Glomerular visceral epithelial cell (primary cell): Measurements from ENCODE around the gene MT1F.
"Not testable (repeated sequence)": the region's sequence is repeated elsewhere in the genome, so short reads cannot be mapped to it uniquely, and the experiment has no call there.

Experiments
- DNase-seq: peaks from one replicate; pipeline ENCODE4 v3.0.0-alpha.2; 2016; ENCODE audit errors: extremely low spot score

The MT1F gene

DNA sequence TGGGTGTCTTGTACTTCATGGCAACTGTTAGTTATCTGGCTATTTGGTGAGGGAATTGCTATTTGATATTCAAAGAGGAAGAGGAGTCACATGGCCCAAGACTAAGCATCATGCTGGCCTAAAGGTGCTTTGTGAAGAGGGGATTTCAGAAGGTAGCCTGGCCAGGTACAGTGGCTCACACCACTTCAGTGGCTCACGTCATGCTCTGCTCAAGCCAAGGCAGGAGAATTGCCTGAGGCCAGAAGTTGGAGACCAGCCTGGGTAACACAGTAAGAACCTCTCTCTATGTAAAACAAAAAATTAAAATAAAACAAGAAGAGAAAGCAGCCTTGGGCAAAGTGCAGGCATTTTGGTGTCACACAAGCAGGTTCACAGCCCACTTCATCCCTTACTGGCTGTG lies 12.4 kb upstream of the MT1F start:
- DNase-seq = no peak

DNA sequence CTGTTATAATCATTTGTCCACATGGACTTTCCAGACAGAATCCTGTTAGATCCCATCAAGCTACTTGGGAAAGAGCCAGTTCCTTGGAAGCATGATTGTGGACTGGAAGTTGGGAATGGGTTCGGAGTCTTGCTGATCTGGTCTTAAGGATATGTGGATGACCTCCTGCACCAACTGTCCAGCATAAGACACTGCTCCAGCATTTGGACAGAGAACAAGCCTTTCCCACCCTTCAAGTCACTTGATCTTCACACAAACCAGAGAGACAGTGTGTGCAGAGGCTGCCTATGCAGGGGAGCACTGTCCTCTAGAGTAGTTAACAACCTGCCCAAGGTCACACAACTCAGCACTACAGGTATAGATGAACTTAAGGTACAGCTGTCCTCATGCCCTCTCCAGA lies 11.9 kb upstream of the MT1F start:
- DNase-seq = no peak

DNA sequence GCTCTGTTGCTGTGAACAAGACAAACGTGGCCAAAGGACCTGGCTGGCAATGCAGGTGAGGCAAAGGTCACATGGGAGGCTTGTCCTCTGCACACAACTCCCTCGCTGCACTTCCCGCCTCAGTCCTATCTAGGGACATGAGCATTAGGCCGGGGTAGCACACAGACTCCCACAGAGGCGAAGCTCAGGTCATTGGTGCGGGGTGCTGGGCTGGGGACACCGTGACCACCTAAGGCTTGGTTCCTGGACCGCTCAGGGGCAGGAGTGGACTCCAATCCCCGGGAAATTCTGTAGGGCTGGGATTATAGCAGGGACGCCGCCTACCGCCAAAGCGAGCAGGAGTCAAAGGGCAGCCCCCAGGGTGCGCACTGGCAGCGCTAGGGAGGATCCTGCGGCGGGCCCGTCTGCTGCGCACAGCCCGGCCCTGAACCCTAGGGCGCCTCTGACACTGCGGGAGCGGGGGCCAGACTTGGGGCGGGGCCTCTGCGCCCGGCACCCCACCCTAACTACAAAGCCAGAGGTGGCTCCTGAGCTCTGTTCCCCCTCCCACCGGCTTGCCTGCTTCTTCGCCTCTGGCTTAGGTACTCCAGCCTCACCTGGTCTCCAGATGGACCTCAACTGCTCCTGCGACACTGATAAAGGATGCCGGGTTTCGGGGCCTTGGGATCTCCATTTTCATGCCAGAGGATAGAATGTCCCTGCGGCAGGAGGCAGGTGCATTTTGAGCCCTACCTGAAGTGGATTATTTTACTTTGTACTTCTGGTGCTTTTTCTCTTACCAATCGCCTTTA lies 9.9 kb upstream of the MT1F start:
- no peak for DNase-seq

GRCh38 chr16:56649271-56649670 lies 8.5 kb upstream of the MT1F start:
- no peak for DNase-seq

GRCh38 chr16:56649820-56650219 lies 7.9 kb upstream of the MT1F start:
- DNase-seq = no peak

DNA sequence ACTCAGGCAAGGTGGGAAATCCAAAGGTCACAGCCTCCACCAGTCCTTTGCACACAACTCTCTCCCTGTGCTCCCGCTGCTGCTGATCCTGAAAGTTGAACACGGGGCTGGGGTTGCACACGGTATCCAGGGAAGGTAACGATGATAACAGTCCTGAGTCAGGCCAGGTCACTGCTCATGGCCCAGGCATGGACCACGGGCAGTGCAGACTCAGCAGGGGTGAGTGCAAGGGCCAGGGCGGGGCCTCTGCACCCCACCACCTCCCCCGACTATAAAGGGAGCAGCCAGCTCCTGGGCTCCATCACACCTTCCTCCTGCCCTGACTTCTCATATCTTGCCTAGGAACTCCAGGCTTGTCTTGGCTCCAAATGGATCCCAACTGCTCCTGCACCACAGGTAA lies 6.2 kb upstream of the MT1F start, which contains the start of gene MT1B:
TSS of gene MT1B (plus strand) at position 301 of the 400 bp plus-strand sequence. CDS start at position 369, 68 bp downstream.
- DNase-seq = no peak

- DNase-seq = no peak
Observed at GRCh38 chr16:56652600-56652999, 5.2 kb upstream of the MT1F start.

- no peak for DNase-seq
Observed at GRCh38 chr16:56653218-56653617, 4.5 kb upstream of the MT1F start.

DNA sequence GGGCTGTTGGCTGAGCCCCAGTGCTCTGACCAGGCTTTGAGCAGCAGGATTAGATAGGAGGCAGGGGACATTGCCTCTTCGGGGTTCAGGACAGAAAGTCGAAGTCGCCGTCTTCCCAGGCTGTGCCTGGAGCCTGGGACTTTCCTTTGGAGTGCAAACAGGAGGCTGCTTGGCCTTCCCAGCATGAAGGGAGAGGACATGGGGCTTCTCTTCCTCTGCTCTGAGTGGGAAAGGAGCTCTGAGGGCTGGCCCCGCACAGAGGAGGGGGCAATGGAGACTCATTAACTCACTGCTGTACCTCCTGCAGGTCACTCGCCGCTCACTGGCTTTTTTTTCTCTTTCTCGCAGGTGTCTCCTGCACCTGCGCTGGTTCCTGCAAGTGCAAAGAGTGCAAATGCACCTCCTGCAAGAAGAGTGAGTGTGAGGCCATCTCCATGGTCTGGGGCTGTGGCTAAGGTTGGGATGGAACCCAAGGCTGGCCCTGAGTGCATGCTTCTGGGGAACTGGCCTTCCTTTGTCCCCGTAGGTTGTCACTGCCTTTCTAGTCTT lies 642 bp downstream of the MT1F start:
- DNase-seq = no peak

DNA sequence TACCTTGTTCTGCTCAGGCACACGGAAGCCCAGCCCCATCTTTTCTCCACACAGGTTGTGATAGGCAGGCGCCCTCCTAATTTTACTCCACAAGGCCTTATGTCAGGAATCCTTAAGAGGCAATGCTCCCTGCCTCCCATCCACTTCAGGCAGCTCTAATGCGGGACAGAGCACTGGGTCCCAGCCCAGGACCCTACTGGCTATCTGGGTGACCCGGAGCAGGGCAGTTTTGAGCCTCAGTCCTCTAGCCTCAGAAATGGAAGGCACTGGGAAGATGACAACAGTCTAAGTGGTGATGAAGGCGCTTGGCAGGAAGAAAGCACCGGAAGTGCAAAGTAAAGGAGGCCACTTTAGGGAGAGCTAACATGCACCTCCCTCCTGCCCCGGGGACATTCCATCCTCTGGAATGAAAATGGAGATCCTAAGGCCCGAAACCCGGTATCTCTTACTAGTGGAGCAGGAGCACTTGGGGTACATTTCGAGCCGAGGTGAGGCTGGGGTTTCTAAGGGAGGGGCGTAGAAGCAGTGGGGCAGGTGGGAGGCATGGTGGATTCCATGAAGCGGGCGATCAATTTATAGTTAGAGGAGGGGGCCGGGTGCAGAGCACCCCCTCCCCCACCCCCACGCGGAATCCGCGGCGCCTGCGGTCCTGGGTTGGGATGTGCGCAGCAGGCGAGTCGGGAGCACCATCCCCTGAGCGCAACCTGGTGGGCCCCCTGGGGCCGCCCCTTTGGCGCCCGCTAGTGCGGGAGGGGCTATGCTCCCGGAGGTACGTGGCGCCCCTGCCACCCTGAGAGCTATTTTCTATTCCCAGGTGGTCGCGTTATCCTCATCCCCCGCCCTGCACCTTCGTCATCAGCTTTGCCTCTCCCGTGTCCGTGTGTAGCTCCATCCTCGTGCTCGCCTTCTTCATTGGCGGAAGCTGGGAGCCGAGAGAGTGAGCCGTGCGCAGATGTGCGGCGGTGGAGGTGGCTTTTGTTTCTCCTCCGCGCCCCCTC lies 4.9 kb downstream of the MT1F start:
- DNase-seq = no peak

GRCh38 chr16:56664506-56664905 lies 6.7 kb downstream of the MT1F start:
- no peak for DNase-seq

DNA sequence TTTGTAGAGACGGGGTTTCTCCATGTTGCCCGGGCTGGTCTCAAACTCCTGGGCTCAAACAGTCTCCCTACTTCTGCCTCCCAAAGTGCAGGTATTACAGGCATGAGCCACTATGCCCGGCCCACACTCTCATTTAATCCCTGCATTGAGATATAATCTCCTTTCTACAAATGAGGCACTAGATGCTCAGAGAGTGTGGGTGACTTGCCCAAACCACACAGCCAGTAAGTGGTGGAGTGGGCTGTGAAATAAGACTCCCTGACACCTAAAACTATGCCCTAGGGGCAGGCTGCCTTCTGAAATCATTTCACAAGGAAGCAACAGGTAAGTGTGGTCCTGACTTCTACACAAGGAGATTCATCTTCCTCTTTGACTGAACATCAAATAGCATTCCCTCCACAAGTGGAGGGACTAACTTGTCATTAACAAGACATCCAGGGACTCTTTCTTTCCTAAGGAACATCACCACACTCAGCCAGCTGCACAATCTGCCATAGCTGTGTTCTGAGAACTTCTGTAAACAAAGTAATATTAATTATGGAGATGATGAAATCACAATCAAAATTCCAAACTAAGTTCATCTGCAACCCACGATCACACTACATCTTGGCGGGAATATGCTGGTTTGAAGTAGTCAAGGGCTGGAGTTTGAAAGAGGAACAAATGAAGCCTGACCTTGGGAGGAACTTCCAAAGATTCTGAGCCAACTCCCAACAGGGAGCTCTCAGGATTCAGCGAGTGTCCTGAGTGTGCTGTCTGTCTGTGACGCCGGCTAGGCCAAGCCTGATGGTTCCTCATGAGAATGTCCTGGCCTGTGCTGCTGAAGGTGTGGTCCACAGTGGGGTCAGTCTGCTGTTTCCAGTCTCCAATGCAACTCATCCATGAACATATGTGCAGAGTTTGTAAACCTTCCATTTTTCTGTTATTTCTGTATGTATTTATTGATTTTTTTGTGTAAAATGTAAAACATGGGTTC lies 7.8 kb downstream of the MT1F start:
- not testable (repeated sequence) for DNase-seq

DNA sequence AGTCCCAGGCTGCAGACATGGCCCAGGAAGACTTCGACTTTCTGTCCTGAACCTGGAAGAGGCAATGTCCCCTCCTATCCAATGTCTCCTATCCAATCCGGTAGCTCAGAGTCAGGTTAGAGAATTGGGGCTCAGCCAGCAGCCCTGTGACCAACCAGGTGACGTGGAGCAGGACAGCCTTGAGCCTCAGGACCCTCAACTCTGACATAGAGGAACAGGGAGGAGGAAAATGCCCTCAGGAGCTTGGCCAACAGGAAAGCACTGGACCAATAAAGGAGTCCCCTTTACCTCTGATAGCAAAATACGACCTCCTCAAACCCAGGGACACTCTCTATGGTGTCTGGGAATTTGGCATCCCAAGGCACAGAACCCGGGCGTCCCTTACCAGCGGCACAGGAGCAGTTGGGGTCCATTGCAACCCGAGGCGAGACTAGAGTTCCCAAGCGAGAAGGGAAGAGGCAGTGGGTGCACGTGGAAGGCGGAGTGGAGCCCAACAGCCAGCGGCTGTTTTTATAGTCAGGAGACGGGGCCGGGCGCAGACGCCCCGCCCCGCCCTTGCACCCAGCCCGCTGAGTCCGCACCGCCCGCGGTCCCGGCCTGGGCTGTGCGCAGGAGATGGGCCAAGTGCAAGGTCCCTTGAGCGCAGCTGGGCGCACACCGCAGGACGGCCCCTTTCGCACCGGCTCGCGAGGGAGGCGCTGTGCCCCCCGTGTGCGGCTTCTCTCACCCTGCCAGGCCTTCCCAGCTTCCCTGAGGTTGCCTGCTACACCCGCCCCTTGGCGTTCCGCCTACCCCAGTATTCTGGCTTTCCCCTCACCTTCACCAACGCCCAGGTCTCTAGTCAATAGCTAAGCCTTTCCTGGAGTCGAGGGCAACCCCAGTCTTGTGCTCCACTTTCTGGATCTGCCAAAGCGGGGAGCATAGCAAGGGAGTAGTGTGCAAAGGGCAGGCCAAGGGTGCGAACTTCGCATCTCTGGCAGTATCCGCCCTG lies 10.1 kb downstream of the MT1F start, which contains the start of gene MT1G:
TSS of gene MT1G (minus strand) at position 485 of the 991 bp plus-strand sequence. CDS start at position 413, 72 bp downstream.
- DNase-seq = no peak

- no peak for DNase-seq
Observed at GRCh38 chr16:56669005-56669839, 11.5 kb downstream of the MT1F start, which contains the start of gene MT1H. Gene MT1H, plus strand, starts transcription at chr16:56669814. Its CDS starts 71 bp downstream, at chr16:56669885.

DNA sequence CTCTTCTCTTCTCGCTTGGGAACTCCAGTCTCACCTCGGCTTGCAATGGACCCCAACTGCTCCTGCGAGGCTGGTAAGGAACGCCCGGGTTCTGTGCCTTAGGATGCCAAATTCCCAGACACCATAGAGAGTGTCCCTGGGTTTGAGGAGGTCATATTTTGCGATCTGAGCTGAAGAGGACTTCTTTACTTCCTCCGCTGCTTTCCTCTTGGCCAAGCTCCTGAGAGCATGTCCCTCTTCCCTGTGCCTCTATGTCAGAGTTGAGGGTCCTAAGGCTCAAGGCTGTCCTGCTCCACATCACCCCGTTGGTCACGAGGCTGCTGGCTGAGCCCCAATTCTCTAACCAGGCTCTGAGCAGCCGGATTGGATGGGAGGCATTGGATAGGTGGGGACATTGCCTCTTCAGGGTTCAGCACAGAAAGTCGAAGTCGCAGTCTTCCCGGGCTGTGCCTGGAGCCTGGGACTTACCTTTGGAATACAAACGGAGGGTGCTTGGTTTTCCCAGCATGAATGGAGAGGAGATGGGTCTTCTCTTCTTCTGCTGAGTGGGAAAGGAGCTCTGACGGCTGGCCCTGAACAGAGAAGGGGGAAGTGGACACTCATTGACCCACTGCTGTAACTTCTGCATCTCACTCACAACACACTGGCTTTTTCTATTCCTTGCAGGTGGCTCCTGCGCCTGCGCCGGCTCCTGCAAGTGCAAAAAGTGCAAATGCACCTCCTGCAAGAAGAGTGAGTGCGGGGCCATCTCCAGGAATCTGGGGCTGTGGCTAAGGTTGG lies 12.3 kb downstream of the MT1F start:
- DNase-seq = no peak

- DNase-seq = no peak
Observed at GRCh38 chr16:56670620-56670934, 12.8 kb downstream of the MT1F start.

- DNase-seq = not testable (repeated sequence)
Observed at GRCh38 chr16:56671691-56672090, 13.9 kb downstream of the MT1F start.

- not testable (repeated sequence) for DNase-seq
Observed at GRCh38 chr16:56672171-56672570, 14.4 kb downstream of the MT1F start.
